ENCODE results near the gene CWC22.

The CWC22 gene

GRCh38 chr2:179927041-179927440, 80.1 kb downstream of the CWC22 start:
- DNase-seq (ENCODE audit: low read depth): no peak
- no peak overlapping the region for H3K4me3 ChIP-seq (ENCODE audit: low read length)
- no peak for TF ChIP-seq CTCF (IDR thresholded peaks at IDR 0.05; ENCODE audit: insufficient read depth, low read depth, low read length, missing control alignments)

DNA sequence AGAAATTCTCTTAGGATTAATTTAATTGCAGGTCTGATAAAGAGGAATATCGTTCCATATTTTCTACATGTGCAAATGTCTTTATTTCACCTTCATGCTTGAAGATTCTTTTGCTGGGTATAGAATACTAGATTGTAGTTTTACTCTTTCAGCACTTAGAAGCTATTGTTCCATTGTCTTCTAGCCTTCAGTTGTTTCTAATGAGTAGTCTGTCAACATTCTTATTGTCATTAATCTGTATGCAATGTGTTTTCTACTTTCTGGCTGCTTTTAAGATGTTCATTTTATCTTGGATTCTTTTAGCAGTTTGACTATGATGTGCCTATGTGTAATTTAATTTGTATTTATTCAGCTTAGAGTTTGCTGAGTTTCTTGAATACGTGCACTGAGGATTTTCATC, 81.4 kb downstream of the CWC22 start:
- H3K4me3 ChIP-seq (ENCODE audit: low read length): no peak overlapping the region
- no peak for DNase-seq (ENCODE audit: low read depth)
- TF ChIP-seq CTCF (IDR thresholded peaks at IDR 0.05; ENCODE audit: insufficient read depth, low read depth, low read length, missing control alignments): no peak

DNA sequence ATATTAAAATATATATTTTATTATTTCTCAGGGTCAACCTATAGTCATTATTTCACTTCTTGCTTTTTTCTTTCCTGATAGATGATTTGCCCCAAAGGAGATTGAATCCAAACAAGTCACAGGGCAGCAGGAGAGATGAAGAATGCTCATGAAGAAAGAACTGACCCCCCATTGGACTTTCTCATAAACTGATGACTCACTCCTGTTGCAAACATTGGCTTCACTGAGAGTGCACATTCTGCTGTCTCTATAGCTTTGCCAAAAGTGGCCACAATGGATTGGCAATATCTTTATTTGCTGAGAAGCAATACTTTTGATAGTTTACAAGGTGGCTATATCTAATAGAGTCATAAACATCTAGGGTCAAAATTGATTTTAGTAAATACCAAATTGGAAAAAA, 89.8 kb downstream of the CWC22 start:
- no peak for TF ChIP-seq CTCF (IDR thresholded peaks at IDR 0.05; ENCODE audit: insufficient read depth, low read depth, low read length, missing control alignments)
- peak; percentile 26 for DNase-seq (ENCODE audit: low read depth)
- no peak overlapping the region for H3K4me3 ChIP-seq (ENCODE audit: low read length)

- H3K4me3 ChIP-seq (ENCODE audit: low read length): no peak overlapping the region
- no peak for DNase-seq (ENCODE audit: low read depth)
- TF ChIP-seq CTCF (IDR thresholded peaks at IDR 0.05; ENCODE audit: insufficient read depth, low read depth, low read length, missing control alignments): no peak
Measured at GRCh38 chr2:179915395-179915992, 91.6 kb downstream of the CWC22 start.

DNA sequence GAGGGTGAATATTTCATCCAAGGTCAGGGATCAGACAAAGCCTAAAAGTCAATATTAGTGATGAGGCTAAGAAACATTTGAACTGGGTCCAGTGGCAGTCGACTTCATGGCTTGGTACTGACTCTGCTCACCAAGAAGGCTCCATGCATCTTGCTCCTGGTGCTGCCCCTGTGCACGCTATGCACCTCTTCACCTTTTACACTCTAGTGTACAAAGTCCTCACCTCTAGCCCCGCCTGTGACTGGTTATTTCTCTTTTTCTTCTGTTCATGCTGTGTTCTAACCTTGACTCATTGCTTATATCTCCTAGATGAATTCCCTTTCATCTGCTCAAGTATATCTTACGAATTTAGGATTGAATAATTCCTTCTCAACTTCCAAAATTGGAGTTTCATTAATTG, 93.3 kb downstream of the CWC22 start:
- TF ChIP-seq CTCF (IDR thresholded peaks at IDR 0.05; ENCODE audit: insufficient read depth, low read depth, low read length, missing control alignments): no peak
- H3K4me3 ChIP-seq (ENCODE audit: low read length): no peak overlapping the region
- DNase-seq (ENCODE audit: low read depth): no peak

- no peak for DNase-seq (ENCODE audit: low read depth)
- TF ChIP-seq CTCF (IDR thresholded peaks at IDR 0.05; ENCODE audit: insufficient read depth, low read depth, low read length, missing control alignments): no peak
- no peak overlapping the region for H3K4me3 ChIP-seq (ENCODE audit: low read length)
Measured at GRCh38 chr2:179911569-179911968, 95.5 kb downstream of the CWC22 start.

GRCh38 chr2:179910735-179911113, 96.4 kb downstream of the CWC22 start:
- TF ChIP-seq CTCF (IDR thresholded peaks at IDR 0.05; ENCODE audit: insufficient read depth, low read depth, low read length, missing control alignments): no peak
- H3K4me3 ChIP-seq (ENCODE audit: low read length): no peak overlapping the region
- no peak for DNase-seq (ENCODE audit: low read depth)
